Bronchial epithelial cell (primary cell): ENCODE results near the gene SLC16A4. TPM values are rescaled to one million over a fixed set of nuclear protein-coding genes. Genes with fewer than 3 reads are reported as not detected.

Experiments used
- DNase-seq: peaks from one replicate; pipeline ENCODE4 v3.0.0-alpha.2; 2010; ENCODE audit warnings: low read depth
- FAIRE-seq: peaks from 2 replicates; lab custom pipeline; 2011; peaks lifted over from hg19 to GRCh38; lab: Jason Lieb, UNC
- H3K27me3 ChIP-seq: 2 replicates; pipeline ENCODE4 v1.5.1; 2011; ENCODE audit warnings: low read length; ENCODE audit not compliant: control insufficient read depth, insufficient read depth
- H3K36me3 ChIP-seq: 2 replicates; pipeline ENCODE4 v1.5.1; 2011; ENCODE audit warnings: low read length; ENCODE audit not compliant: control insufficient read depth, insufficient read depth
- H3K4me3 ChIP-seq: 2 replicates; pipeline ENCODE4 v1.5.1; 2011; ENCODE audit warnings: mild to moderate bottlenecking, low read depth, low read length, control low read depth
- CTCF ChIP-seq: IDR thresholded peaks from 2 replicates; pipeline ENCODE4 v1.5.1; 2011; ENCODE audit warnings: mild to moderate bottlenecking, moderate library complexity, low read length, control low read depth, inconsistent platforms; ENCODE audit not compliant: insufficient read depth, severe bottlenecking
- total RNA-seq: library from RNA; depleted of rRNA; stranded (reverse); fragments of >200 nt; gene quantifications from 2 replicates; pipeline ENCODE4 v1.2.1, GENCODE V29; 2014

SLC16A4 gene
- total RNA-seq, 1 donor from 2014 or later, result 34.2 TPM

- Histone ChIP-seq H3K4me3 (no peak overlapping the region), H3K36me3 (peaks cover 5% of the 10 kb centered on the region), H3K27me3 (no peaks in the 10 kb centered on the region)
- TF ChIP-seq CTCF, result no peak
- no peak for FAIRE-seq
- peak; percentile 29 for DNase-seq
These were observed 7.4 kb downstream of the SLC16A4 start for GRCh38 chr1:110383251-110383990.

GRCh38 chr1:110380672-110381283, 10.0 kb downstream of the SLC16A4 start:
- no peak for FAIRE-seq
- Histone ChIP-seq H3K4me3 (no peak overlapping the region), H3K36me3 (peaks cover 5% of the 10 kb centered on the region), H3K27me3 (no peaks in the 10 kb centered on the region)
- peak; percentile 41 for DNase-seq
- TF ChIP-seq CTCF, result no peak

- TF ChIP-seq CTCF, result no peak
- FAIRE-seq, result no peak
- no peak for DNase-seq
- Histone ChIP-seq H3K27me3 (no peaks in the 10 kb centered on the region), H3K4me3 (no peak overlapping the region), H3K36me3 (peaks cover 8% of the 10 kb centered on the region)
These were observed 15.3 kb downstream of the SLC16A4 start for GRCh38 chr1:110375490-110375889.

- DNase-seq, result peak; percentile 80
- Histone ChIP-seq H3K4me3 (no peak overlapping the region), H3K27me3 (no peaks in the 10 kb centered on the region), H3K36me3 (peaks cover 5% of the 10 kb centered on the region)
- TF ChIP-seq CTCF, result no peak
- no peak for FAIRE-seq
These were observed 20.0 kb downstream of the SLC16A4 start for GRCh38 chr1:110370827-110371226.

GRCh38 chr1:110364221-110364620, 26.6 kb downstream of the SLC16A4 start:
- no peak for FAIRE-seq
- no peak for DNase-seq
- no peak for TF ChIP-seq CTCF
- no peak overlapping the region for H3K4me3 ChIP-seq
- H3K36me3 ChIP-seq, result peaks cover 1% of the 10 kb centered on the region
- no peaks in the 10 kb centered on the region for H3K27me3 ChIP-seq
